Measurements from ENCODE around the gene TMEM26.

The TMEM26 gene

DNA sequence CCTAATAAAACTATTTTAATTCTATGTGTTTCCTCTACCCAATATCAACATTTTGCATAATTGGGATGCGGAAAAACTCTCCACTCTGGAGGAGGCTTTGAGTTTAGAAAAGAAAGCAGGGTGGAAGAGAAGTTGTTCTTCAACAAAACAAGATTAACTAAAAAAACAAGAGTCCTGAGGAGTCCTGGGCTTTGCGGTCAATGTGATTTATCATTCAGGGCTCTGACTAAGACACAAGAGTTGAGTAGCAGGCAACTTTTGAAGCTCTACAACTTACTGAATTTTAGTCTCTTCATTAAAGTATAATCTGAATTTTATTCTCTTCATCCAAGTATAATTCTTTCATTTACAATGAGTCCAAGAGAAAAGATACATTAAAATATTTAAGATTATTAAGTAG is 18.3 kb upstream of the TMEM26 start:
- no peak for DNase-seq (ENCODE audit: low read depth)
- H3K4me3 ChIP-seq (ENCODE audit: low read length) = no peak overlapping the region
- TF ChIP-seq, protein P1, sequence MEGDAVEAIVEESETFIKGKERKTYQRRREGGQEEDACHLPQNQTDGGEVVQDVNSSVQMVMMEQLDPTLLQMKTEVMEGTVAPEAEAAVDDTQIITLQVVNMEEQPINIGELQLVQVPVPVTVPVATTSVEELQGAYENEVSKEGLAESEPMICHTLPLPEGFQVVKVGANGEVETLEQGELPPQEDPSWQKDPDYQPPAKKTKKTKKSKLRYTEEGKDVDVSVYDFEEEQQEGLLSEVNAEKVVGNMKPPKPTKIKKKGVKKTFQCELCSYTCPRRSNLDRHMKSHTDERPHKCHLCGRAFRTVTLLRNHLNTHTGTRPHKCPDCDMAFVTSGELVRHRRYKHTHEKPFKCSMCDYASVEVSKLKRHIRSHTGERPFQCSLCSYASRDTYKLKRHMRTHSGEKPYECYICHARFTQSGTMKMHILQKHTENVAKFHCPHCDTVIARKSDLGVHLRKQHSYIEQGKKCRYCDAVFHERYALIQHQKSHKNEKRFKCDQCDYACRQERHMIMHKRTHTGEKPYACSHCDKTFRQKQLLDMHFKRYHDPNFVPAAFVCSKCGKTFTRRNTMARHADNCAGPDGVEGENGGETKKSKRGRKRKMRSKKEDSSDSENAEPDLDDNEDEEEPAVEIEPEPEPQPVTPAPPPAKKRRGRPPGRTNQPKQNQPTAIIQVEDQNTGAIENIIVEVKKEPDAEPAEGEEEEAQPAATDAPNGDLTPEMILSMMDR (conservative IDR thresholded peaks at IDR 0.05; ENCODE audit: low read length) = no peak

DNA sequence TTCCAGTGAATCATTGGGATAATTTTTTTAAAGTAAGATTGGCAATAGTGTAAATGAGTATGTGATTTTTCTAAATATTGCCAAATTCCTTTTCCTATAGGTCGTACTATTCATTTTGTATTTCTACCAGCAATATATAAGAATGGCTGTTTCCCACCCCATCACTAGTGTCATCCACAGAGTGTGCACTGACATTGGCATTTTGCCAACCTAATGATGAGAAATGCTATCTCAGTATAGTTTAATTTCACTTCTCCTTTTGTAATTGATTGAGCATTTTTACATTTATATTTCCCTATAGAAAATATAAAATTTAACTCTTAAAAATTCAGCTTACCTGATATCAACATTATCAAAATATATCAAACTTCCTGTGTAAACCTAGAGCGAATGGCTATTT is 17.6 kb upstream of the TMEM26 start:
- no peak overlapping the region for H3K4me3 ChIP-seq (ENCODE audit: low read length)
- TF ChIP-seq, protein P1 (conservative IDR thresholded peaks at IDR 0.05; ENCODE audit: low read length) = no peak
- no peak for DNase-seq (ENCODE audit: low read depth)

DNA sequence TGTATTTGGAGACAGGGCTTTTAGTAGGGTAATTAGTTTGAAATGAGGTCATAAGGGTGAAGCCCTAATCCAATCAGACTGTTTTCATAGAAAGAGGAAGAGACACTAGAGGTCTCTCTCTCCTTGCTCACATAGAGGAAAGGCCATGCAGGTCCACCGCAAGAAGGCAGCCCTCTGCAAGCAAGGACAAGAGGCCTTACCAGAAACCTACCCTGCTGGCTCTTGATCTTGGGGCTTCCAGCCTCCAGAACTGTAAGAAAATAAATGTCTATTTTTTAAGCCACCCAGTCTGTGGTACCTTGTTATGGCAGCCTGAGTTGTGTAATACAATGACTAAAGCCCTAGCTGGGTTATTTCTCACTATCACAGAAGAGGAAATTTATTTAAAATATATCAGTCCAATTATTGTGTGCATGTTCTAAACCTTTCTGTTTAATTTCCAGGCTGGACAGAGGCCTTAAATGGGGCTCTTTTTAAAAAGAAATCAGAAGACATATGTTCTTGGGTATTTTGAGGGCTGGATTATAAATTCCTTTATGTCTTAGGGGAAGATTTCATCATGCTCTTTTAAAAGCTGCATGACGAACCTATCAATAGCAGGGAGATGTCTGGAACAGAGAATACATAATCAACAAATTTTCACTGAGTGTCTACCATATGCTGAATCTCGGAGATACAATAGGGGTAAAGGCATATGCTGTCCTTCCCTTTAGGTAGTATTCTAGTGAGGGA is 12.9 kb upstream of the TMEM26 start:
- no peak for DNase-seq (ENCODE audit: low read depth)
- H3K4me3 ChIP-seq (ENCODE audit: low read length) = no peak overlapping the region
- TF ChIP-seq, protein P1 (conservative IDR thresholded peaks at IDR 0.05; ENCODE audit: low read length) = no peak

DNA sequence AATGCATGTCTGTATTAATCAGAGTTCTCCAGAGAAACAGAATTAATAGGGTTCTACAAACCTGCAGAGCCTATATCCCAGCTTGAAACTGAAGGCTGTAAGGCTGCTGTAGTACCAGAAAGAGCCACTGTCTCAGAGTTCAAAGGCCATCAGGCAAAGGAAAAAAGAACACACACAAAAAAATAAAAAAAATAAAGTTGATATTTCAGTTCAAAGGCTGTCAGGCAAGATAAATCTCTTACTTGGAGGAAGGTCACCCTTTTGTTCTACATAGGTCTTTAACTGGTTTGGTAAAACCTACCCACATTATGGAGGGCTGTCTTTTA is 12.0 kb upstream of the TMEM26 start:
- H3K4me3 ChIP-seq (ENCODE audit: low read length) = no peak overlapping the region
- no peak for DNase-seq (ENCODE audit: low read depth)
- TF ChIP-seq, protein P1 (conservative IDR thresholded peaks at IDR 0.05; ENCODE audit: low read length) = peak; percentile 13

DNA sequence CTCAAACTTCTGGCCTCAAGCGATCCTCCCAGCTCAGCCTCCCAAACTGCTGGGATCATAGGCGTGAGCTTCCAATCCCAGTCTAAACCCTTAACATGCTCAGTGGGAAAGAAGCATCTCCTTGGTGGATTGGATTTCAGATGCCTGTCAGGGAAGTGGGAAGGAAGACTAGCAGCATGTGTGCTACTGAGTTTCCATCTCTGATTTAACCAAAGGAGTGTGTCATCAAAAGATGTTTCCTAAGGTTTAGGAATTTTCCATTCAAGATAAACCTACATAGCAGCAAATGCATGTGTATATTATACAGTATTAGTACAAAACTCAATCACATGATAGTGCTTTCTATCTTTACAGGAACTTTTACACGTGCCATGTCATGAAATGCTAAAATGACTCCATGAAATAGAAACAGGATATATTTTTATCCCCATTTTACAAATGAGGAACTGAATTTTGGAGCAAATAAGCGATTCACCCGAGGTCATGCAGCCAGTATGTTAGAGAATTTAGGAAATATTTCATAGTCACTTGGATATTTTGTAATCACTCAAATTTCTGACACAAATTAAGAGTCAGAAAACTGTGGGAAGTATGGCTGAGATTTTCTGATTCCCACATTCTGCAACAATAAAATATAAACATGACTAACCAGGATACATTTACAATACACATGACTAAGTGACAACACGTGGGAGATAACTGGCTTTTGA is 11.4 kb upstream of the TMEM26 start:
- no peak overlapping the region for H3K4me3 ChIP-seq (ENCODE audit: low read length)
- DNase-seq (ENCODE audit: low read depth) = peak; percentile 68
- TF ChIP-seq, protein P1 (conservative IDR thresholded peaks at IDR 0.05; ENCODE audit: low read length) = no peak

DNA sequence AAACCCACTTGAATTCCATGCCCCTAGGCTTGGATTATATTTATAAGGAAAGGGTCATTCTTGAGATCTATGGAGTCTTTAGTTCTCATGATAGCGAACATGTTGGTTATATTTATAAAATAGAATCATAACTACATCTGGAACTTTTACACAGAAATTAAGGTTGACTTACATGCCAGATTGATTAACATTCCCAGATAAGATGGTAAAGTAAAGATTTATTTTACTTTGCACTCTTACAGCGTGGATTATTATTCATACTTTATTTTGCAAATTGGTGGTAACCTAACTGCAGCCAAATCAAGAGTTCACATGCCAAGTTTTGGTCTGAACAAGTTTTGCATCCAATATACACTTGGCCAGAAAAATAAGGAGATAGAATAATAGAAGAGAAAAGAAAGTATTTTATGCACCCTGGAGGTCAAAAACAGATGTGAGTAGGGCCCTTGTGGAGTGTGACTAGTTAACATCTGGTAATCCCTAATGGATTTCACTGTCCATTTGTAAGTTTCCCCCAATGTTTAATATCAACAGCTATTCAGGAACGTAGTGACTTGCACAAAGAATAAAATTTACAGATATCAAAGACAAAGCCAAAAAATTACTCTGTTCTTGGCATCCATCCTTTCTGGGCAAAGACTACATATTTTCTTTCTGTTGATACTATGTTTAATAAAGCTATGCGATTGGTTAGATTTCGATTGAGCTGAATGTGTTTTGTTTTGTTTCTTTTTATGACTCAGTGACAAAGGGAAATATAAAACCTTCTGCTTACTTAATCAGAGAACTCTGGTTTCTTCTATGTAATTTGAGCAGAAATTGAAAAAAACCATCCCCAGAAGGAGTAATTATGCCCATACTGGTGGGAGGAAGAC is 10.1 kb upstream of the TMEM26 start:
- H3K4me3 ChIP-seq (ENCODE audit: low read length) = no peak overlapping the region
- TF ChIP-seq, protein P1 (conservative IDR thresholded peaks at IDR 0.05; ENCODE audit: low read length) = no peak
- peak; percentile 92 for DNase-seq (ENCODE audit: low read depth)

Measured in AG10803 (cell line).